ENCODE measurements around the gene RANBP17. TPM values are rescaled to one million over a fixed set of nuclear protein-coding genes. Genes with fewer than 3 reads are reported as not detected.

RANBP17 gene
- total and polyA plus RNA-seq, 2 experiments from 2014 or later = 43.8 to 53.1 TPM

DNA sequence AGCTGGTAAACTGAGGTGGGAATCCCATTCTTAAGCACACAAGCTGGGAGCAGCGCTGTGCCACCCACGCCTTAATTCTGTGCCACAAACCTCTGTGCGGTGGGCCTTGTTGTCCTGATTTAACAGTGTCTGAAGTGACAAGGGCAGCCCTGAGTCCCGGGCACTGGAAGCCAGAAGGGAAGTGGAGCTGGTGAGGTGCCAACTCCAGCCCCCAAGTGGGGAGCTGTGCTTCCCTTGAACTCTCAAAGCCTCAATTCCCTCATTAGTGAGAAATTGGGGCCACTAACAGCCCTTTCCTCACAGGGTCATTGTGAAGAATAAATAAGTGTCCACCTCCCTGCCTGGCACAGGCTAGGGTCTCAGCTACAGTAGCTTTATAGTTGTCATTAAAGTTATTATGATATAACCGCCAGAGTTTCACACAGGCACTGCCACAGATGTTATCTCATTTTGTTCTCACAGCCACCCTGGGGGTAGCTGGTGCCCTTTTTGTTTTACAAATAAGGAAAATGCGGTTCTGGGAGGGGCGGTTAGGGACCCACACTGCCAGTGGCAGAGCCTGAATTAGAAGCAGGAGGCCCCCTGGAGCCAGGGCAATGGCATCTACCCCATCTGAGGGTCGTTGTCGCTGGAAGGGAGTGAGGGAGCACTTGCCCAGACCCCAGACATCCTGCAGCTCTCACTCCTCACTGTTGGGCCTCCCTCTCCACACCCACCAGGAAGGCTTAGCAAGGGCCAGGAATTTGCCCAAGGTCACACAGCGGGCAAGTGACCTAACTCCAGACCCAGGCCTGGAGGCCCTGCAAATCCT, 445.2 kb downstream of the RANBP17 start:
- Histone ChIP-seq H3K79me2 (replicated peaks; ENCODE audit: insufficient read depth) (no peaks in the 10 kb centered on the region), H3K4me2 (no peak overlapping the region; the same call in 1 of the 2 replicates), H3K9me2 (ENCODE audit: insufficient read depth) (no peaks in the 10 kb centered on the region), H3K27ac (ENCODE audit: low read depth) (no peak overlapping the region), H3K27me3 (ENCODE audit: insufficient read depth) (peaks cover 100% of the 10 kb centered on the region), H3K4me3 (no peak overlapping the region), H2AFZ (no peak overlapping the region), H4K20me1 (replicated peaks; ENCODE audit: insufficient read depth) (peaks cover 11% of the 10 kb centered on the region; the same call in 1 of the 2 replicates), H3K4me1 (ENCODE audit: insufficient read depth) (peaks cover 20% of the 10 kb centered on the region; the same call in 1 of the 2 replicates), H3K36me3 (ENCODE audit: insufficient read depth) (no peaks in the 10 kb centered on the region), H3F3A (replicated peaks; ENCODE audit: low read depth) (no peaks in the 10 kb centered on the region)
- H3K27ac Mint-ChIP-seq = no peak overlapping the region
- peak; percentile 80 for DNase-seq (ENCODE audit: low spot score)
- H3K4me1 Mint-ChIP-seq = peaks cover 22% of the 10 kb centered on the region
- no peaks in the 10 kb centered on the region; the same call in 2 of the 3 replicates for H3K9me3 Mint-ChIP-seq
- peak; percentile 17 for ATAC-seq
- TF ChIP-seq STAT1 (IDR thresholded peaks at IDR 0.05; ENCODE audit: unreplicated experiment) (no peak), JUNB (IDR thresholded peaks at IDR 0.05; ENCODE audit: unreplicated experiment) (no peak), POLR2AphosphoS5 (IDR thresholded peaks at IDR 0.05; ENCODE audit: low read depth) (peak; percentile 51), CREB1 (CRISPR knock-in tag; IDR thresholded peaks at IDR 0.05; ENCODE audit: low read depth) (no peak), ZNF114 (CRISPR knock-in tag; IDR thresholded peaks at IDR 0.05) (no peak), EZH2phosphoT487 (IDR thresholded peaks at IDR 0.05; ENCODE audit: unreplicated experiment) (no peak), NANOG (IDR thresholded peaks at IDR 0.05; ENCODE audit: borderline replicate concordance) (0 out of 2 replicates have a peak, but pooled peaks have one; percentile 8)
- TF ChIP-seq, protein P1, sequence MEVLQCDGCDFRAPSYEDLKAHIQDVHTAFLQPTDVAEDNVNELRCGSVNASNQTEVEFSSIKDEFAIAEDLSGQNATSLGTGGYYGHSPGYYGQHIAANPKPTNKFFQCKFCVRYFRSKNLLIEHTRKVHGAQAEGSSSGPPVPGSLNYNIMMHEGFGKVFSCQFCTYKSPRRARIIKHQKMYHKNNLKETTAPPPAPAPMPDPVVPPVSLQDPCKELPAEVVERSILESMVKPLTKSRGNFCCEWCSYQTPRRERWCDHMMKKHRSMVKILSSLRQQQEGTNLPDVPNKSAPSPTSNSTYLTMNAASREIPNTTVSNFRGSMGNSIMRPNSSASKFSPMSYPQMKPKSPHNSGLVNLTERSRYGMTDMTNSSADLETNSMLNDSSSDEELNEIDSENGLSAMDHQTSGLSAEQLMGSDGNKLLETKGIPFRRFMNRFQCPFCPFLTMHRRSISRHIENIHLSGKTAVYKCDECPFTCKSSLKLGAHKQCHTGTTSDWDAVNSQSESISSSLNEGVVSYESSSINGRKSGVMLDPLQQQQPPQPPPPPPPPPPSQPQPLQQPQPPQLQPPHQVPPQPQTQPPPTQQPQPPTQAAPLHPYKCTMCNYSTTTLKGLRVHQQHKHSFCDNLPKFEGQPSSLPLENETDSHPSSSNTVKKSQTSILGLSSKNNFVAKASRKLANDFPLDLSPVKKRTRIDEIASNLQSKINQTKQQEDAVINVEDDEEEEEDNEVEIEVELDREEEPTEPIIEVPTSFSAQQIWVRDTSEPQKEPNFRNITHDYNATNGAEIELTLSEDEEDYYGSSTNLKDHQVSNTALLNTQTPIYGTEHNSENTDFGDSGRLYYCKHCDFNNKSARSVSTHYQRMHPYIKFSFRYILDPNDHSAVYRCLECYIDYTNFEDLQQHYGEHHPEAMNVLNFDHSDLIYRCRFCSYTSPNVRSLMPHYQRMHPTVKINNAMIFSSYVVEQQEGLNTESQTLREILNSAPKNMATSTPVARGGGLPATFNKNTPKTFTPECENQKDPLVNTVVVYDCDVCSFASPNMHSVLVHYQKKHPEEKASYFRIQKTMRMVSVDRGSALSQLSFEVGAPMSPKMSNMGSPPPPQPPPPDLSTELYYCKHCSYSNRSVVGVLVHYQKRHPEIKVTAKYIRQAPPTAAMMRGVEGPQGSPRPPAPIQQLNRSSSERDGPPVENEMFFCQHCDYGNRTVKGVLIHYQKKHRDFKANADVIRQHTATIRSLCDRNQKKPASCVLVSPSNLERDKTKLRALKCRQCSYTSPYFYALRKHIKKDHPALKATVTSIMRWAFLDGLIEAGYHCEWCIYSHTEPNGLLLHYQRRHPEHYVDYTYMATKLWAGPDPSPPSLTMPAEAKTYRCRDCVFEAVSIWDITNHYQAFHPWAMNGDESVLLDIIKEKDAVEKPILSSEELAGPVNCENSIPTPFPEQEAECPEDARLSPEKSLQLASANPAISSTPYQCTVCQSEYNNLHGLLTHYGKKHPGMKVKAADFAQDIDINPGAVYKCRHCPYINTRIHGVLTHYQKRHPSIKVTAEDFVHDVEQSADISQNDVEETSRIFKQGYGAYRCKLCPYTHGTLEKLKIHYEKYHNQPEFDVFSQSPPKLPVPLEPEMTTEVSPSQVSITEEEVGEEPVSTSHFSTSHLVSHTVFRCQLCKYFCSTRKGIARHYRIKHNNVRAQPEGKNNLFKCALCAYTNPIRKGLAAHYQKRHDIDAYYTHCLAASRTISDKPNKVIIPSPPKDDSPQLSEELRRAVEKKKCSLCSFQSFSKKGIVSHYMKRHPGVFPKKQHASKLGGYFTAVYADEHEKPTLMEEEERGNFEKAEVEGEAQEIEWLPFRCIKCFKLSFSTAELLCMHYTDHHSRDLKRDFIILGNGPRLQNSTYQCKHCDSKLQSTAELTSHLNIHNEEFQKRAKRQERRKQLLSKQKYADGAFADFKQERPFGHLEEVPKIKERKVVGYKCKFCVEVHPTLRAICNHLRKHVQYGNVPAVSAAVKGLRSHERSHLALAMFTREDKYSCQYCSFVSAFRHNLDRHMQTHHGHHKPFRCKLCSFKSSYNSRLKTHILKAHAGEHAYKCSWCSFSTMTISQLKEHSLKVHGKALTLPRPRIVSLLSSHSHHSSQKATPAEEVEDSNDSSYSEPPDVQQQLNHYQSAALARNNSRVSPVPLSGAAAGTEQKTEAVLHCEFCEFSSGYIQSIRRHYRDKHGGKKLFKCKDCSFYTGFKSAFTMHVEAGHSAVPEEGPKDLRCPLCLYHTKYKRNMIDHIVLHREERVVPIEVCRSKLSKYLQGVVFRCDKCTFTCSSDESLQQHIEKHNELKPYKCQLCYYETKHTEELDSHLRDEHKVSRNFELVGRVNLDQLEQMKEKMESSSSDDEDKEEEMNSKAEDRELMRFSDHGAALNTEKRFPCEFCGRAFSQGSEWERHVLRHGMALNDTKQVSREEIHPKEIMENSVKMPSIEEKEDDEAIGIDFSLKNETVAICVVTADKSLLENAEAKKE (CRISPR knock-in tag; IDR thresholded peaks at IDR 0.05) = no peak
- TF ChIP-seq, protein P2, sequence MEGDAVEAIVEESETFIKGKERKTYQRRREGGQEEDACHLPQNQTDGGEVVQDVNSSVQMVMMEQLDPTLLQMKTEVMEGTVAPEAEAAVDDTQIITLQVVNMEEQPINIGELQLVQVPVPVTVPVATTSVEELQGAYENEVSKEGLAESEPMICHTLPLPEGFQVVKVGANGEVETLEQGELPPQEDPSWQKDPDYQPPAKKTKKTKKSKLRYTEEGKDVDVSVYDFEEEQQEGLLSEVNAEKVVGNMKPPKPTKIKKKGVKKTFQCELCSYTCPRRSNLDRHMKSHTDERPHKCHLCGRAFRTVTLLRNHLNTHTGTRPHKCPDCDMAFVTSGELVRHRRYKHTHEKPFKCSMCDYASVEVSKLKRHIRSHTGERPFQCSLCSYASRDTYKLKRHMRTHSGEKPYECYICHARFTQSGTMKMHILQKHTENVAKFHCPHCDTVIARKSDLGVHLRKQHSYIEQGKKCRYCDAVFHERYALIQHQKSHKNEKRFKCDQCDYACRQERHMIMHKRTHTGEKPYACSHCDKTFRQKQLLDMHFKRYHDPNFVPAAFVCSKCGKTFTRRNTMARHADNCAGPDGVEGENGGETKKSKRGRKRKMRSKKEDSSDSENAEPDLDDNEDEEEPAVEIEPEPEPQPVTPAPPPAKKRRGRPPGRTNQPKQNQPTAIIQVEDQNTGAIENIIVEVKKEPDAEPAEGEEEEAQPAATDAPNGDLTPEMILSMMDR (conservative IDR thresholded peaks at IDR 0.05; ENCODE audit: low read depth in 2 of 2) = peak in 1 of 2 experiments; percentile 17; a peak in 1 of 4 replicates
- TF ChIP-seq, protein P3, sequence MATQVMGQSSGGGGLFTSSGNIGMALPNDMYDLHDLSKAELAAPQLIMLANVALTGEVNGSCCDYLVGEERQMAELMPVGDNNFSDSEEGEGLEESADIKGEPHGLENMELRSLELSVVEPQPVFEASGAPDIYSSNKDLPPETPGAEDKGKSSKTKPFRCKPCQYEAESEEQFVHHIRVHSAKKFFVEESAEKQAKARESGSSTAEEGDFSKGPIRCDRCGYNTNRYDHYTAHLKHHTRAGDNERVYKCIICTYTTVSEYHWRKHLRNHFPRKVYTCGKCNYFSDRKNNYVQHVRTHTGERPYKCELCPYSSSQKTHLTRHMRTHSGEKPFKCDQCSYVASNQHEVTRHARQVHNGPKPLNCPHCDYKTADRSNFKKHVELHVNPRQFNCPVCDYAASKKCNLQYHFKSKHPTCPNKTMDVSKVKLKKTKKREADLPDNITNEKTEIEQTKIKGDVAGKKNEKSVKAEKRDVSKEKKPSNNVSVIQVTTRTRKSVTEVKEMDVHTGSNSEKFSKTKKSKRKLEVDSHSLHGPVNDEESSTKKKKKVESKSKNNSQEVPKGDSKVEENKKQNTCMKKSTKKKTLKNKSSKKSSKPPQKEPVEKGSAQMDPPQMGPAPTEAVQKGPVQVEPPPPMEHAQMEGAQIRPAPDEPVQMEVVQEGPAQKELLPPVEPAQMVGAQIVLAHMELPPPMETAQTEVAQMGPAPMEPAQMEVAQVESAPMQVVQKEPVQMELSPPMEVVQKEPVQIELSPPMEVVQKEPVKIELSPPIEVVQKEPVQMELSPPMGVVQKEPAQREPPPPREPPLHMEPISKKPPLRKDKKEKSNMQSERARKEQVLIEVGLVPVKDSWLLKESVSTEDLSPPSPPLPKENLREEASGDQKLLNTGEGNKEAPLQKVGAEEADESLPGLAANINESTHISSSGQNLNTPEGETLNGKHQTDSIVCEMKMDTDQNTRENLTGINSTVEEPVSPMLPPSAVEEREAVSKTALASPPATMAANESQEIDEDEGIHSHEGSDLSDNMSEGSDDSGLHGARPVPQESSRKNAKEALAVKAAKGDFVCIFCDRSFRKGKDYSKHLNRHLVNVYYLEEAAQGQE (IDR thresholded peaks at IDR 0.05; ENCODE audit: unreplicated experiment) = no peak
- H3K36me3 Mint-ChIP-seq (ENCODE audit: low read depth) = no peaks in the 10 kb centered on the region; the same call in 2 of the 3 replicates
- no peak overlapping the region for H3K4me3 Mint-ChIP-seq
- H3K27me3 Mint-ChIP-seq (ENCODE audit: insufficient read depth, low read depth, poor library complexity) = peaks cover 96% of the 10 kb centered on the region

Measured in GM23338 (cell line).